ENCODE results near the gene GLRX3.

- no peak for TF ChIP-seq CTCF (IDR thresholded peaks at IDR 0.05)
- no peak for TF ChIP-seq POLR2A (IDR thresholded peaks at IDR 0.05)
These were observed 2.3 kb downstream of the GLRX3 start for GRCh38 chr10:130138479-130138866.

Measured in right lobe of liver (tissue), 4 donors.